IMR-90 (cell line): ENCODE data around the gene PIGN. TPM values are rescaled to one million over a fixed set of nuclear protein-coding genes. Genes with fewer than 3 reads are reported as not detected.

Experiments used
- ATAC-seq: fragments of 200-7000 bp; cut with Tn5 transposase; 2 replicates; pipeline ENCODE4 v1.9.1; 2020; ENCODE audit warnings: low read depth, mild to moderate bottlenecking, moderate library complexity
- BruUV-seq: library from RNA; stranded (reverse); fragments of 400-500 nt; replicated peaks from 2 replicates; lab custom pipeline; 2021; lab: Mats Ljungman, UMichigan
- CTCF ChIA-PET: fragments of 300-600 bp; formaldehyde crosslinking; extraction: SDS; loops from one replicate; lab custom pipeline; 2021; ENCODE audit warnings: antibody characterized with exemption; lab: Yijun Ruan, JAX
- POLR2A ChIA-PET: fragments of 300-600 bp; sonication (Branson Sonifier 250); formaldehyde crosslinking; loops from one replicate; lab custom pipeline; 2022; ENCODE audit warnings: antibody characterized with exemption; ENCODE audit not compliant: unreplicated experiment; lab: Charles Lee
- DNase-seq: peaks from one replicate; pipeline ENCODE4 v3.0.0; 2013
- H2AFZ ChIP-seq: replicated peaks from 2 replicates; pipeline ENCODE3; 2013; ENCODE audit warnings: low read length, mild to moderate bottlenecking; ENCODE audit not compliant: poor library complexity
- H2AK5ac ChIP-seq: 2 replicates; pipeline ENCODE4 v1.6.1; 2013; ENCODE audit warnings: low read depth, low read length, inconsistent platforms
- H2AK9ac ChIP-seq: replicated peaks from 2 replicates; pipeline ENCODE3; 2013; ENCODE audit warnings: mild to moderate bottlenecking, low read depth, low read length, moderate library complexity; ENCODE audit not compliant: poor library complexity
- H2BK120ac ChIP-seq: 2 replicates; pipeline ENCODE4 v1.6.1; 2013; ENCODE audit warnings: low read depth, low read length, inconsistent platforms
- H2BK15ac ChIP-seq: 3 replicates; pipeline ENCODE4 v1.6.1; 2013; ENCODE audit warnings: low read depth, low read length, inconsistent platforms
- H2BK20ac ChIP-seq: 2 replicates; pipeline ENCODE4 v1.6.1; 2013; ENCODE audit warnings: low read depth, mild to moderate bottlenecking, inconsistent platforms, low read length, moderate library complexity
- H2BK5ac ChIP-seq: 2 replicates; pipeline ENCODE4 v1.6.1; 2013; ENCODE audit warnings: mild to moderate bottlenecking, low read depth, low read length, inconsistent platforms; ENCODE audit not compliant: poor library complexity, severe bottlenecking
- H3K14ac ChIP-seq: replicated peaks from 2 replicates; pipeline ENCODE4 v1.6.1; 2013; ENCODE audit warnings: low read depth, low read length, inconsistent platforms
- H3K18ac ChIP-seq: 2 replicates; pipeline ENCODE4 v1.6.1; 2013; ENCODE audit warnings: low read depth, low read length, control low read depth
- H3K23ac ChIP-seq: 2 replicates; pipeline ENCODE4 v1.6.1; 2013; ENCODE audit warnings: low read depth, low read length, inconsistent platforms
- H3K27ac ChIP-seq: 2 replicates; pipeline ENCODE4 v1.5.1; 2013; ENCODE audit warnings: mild to moderate bottlenecking, control low read depth, low read length; ENCODE audit not compliant: insufficient read depth
- H3K27me3 ChIP-seq: 2 replicates; pipeline ENCODE4 v1.6.1; 2013; ENCODE audit warnings: low read length; ENCODE audit not compliant: control insufficient read depth, insufficient read depth
- H3K36me3 ChIP-seq: 2 replicates; pipeline ENCODE4 v1.6.1; 2013; ENCODE audit warnings: low read length, mixed read lengths; ENCODE audit not compliant: control insufficient read depth, insufficient read depth
- H3K4ac ChIP-seq: 2 replicates; pipeline ENCODE4 v1.6.1; 2013; ENCODE audit warnings: low read depth, low read length, inconsistent platforms
- H3K4me1 ChIP-seq: 2 replicates; pipeline ENCODE4 v1.6.1; 2013; ENCODE audit warnings: low read length, mixed read lengths; ENCODE audit not compliant: control insufficient read depth, insufficient read depth
- H3K4me2 ChIP-seq: 2 replicates; pipeline ENCODE4 v1.6.1; 2013; ENCODE audit warnings: low read depth, mild to moderate bottlenecking, control low read depth, low read length, moderate library complexity
- H3K4me3 ChIP-seq: 2 replicates; pipeline ENCODE4 v1.5.1; 2013; ENCODE audit warnings: low read depth, mild to moderate bottlenecking, control low read depth, low read length, moderate library complexity; ENCODE audit not compliant: insufficient read depth
- H3K56ac ChIP-seq: 2 replicates; pipeline ENCODE4 v1.6.1; 2013; ENCODE audit warnings: low read length, inconsistent platforms; ENCODE audit not compliant: insufficient read depth; ENCODE audit errors: extremely low read depth
- H3K79me1 ChIP-seq, 2 experiments: 2 replicates each; pipeline ENCODE4 v1.6.1; 2013; ENCODE audit warnings: low read length in 2 of 2, inconsistent platforms in 1 of 2, low read depth in 1 of 2
- H3K9ac ChIP-seq: 2 replicates; pipeline ENCODE4 v1.6.1; 2013; ENCODE audit warnings: low read depth, low read length, control low read depth
- H3K9me1 ChIP-seq: 2 replicates; pipeline ENCODE4 v1.6.1; 2013; ENCODE audit warnings: low read length, inconsistent platforms; ENCODE audit not compliant: insufficient read depth
- H3K9me3 ChIP-seq: 2 replicates; pipeline ENCODE4 v1.6.1; 2013; ENCODE audit warnings: low read length; ENCODE audit not compliant: control insufficient read depth, insufficient read depth
- H4K20me1 ChIP-seq: 2 replicates; pipeline ENCODE4 v1.6.1; 2013; ENCODE audit warnings: low read length, inconsistent platforms; ENCODE audit not compliant: insufficient read depth
- H4K5ac ChIP-seq: 2 replicates; pipeline ENCODE4 v1.6.1; 2013; ENCODE audit warnings: mild to moderate bottlenecking, low read depth, low read length, control low read depth
- H4K8ac ChIP-seq, 2 experiments: 2 replicates each; pipeline ENCODE4 v1.6.1; 2013; ENCODE audit warnings: low read depth in 2 of 2, low read length in 2 of 2, control low read depth in 1 of 2, inconsistent platforms in 1 of 2
- H4K91ac ChIP-seq: 2 replicates; pipeline ENCODE4 v1.6.1; 2013; ENCODE audit warnings: low read depth, low read length, inconsistent platforms; ENCODE audit not compliant: insufficient read depth
- CEBPB ChIP-seq: IDR thresholded peaks from 2 replicates; pipeline ENCODE4 v1.6.1; 2012; ENCODE audit warnings: low read depth, low read length, improper control_type of control experiment
- NFE2L2 ChIP-seq: fragments of 150-350 bp; IDR thresholded peaks from 2 replicates; pipeline ENCODE4 v1.6.1; 2016; ENCODE audit warnings: low read depth, mild to moderate bottlenecking, low read length
- POLR2A ChIP-seq: IDR thresholded peaks from 2 replicates; pipeline ENCODE4 v1.6.1; 2012; ENCODE audit warnings: mild to moderate bottlenecking, low read depth, low read length
- RAD21 ChIP-seq: IDR thresholded peaks from 2 replicates; pipeline ENCODE4 v1.6.1; 2012; ENCODE audit warnings: low read length, improper control_type of control experiment
- RFX5 ChIP-seq: IDR thresholded peaks from 2 replicates; pipeline ENCODE4 v1.8.0; 2012; ENCODE audit warnings: low read depth, mild to moderate bottlenecking, low read length, moderate library complexity
- WGBS, 2 experiments: methylation state at CpG; one replicate each; pipeline versions ENCODE4 v1.1.5 to v1.1.7; 2013; ENCODE audit warnings: missing lambda C conversion rate in 2 of 2; ENCODE audit not compliant: insufficient read length in 1 of 2; ENCODE audit errors: extremely low coverage in 2 of 2; 5-methylcytosine and 5-hydroxymethylcytosine counted together
- dilution Hi-C: fragments of 300-500 bp; cut with HindIII; formaldehyde crosslinking; loops from one replicate; pipeline ENCODE4 v1.14.3; 2018; ENCODE audit warnings: low sequenced_read_pairs; ENCODE audit not compliant: unreplicated experiment
- in situ Hi-C: fragments of 300-500 bp; cut with MboI; formaldehyde crosslinking; loops from 3 replicates; pipeline ENCODE4 v1.14.3; 2019; ENCODE audit warnings: low sequenced_read_pairs, inconsistent platforms, mixed read lengths
- intact Hi-C: fragments of 100-400 bp; cut with micrococcal nuclease; formaldehyde crosslinking; loops from 2 replicates; pipeline ENCODE4 v1.10.0; 2022
- polyA plus RNA-seq, 3 experiments: library from polyadenylated mRNA; depleted of rRNA; stranded (reverse); fragments of >200 nt; gene quantifications; 2 replicates each; pipeline ENCODE4 v1.2.3, GENCODE V29; 2012; ENCODE audit warnings: low replicate concordance in 1 of 3
- total RNA-seq: library from RNA; depleted of rRNA; stranded (reverse); fragments of >200 nt; gene quantifications from 2 replicates; pipeline ENCODE4 v1.2.3, GENCODE V29; 2012
- TF ChIP-seq, protein P1 (sequence below): fragments of 150-350 bp; IDR thresholded peaks from 2 replicates; pipeline ENCODE4 v1.6.1; 2016; ENCODE audit warnings: low read depth, mild to moderate bottlenecking, low read length, moderate library complexity, borderline replicate concordance

PIGN gene
- total and polyA plus RNA-seq, 2 of the 4 experiments (the other 2 are of a cell fraction), result 9.0 to 17.9 TPM

DNA sequence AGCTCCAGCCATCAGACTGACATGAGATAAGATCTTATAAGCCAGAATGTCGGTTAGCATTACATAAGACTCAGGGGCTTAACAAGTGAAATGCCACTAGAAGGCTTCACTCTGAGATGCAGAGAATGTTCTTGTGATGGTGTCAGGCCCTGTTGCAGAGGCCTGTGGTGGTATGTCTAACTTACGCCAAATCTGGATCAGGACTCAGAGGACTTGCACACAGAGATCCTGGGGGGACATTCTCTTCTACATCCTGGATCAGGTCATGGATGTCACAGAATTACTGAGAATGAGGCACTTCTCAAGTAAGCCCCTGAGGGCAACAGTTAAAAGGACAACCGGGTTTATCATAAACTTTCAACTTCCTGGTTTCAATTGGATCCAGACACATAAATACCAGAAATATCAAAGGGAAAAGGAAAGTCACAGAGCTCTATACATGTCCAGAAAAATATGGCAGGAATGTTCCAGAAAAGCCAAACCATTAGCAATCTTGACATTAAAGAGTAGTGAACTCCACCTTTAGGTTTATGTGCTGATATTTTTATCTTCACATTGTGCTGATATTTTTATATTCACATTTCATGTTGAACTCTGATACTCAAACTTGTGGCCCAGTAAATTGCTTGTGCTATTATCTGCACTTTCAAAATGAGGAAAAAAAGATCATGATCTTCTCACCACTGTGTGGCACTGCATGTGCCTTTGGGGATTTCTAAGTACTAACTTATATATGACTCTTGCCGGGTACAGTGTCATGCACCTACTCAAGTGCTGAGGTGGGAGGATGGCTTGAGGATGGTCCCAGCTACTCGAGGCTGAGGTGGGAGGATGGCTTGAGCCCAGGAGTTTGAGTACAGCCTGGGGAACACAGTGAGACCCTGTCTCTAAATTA, 156.5 kb downstream of the PIGN start:
- H3K4me2 ChIP-seq, result no peak overlapping the region
- intact Hi-C loops, result loop anchor here (10.0 kb wide), 1 partner anchor 446 kb away; no protein-coding TSS in a partner anchor

More for the DNA sequence above, 156.5 kb downstream of the PIGN start:
- Histone ChIP-seq H2AFZ (no peak overlapping the region), H3K9me3 (0 out of 2 replicates have a peak, but pooled peaks cover 2% of the 10 kb centered on the region), H4K5ac (peak overlapping the region; percentile 93; the same call in 1 of the 2 replicates), H3K4me3 (no peak overlapping the region), H3K9me1 (no peaks in the 10 kb centered on the region; the same call in 1 of the 2 replicates), H2BK15ac (0 out of 3 replicates have a peak overlapping the region, but pooled peaks have one; percentile 47), H3K27ac (peak overlapping the region; percentile 37; the same call in 1 of the 2 replicates), H2BK120ac (peak overlapping the region; percentile 41; the same call in 1 of the 2 replicates), H2AK5ac (no peak overlapping the region), H3K18ac (peak overlapping the region; percentile 95), H3K36me3 (no peaks in the 10 kb centered on the region), H3K9ac (no peak overlapping the region), H3K56ac (no peak overlapping the region), H3K4me1 (peaks cover 9% of the 10 kb centered on the region), H3K79me1 (no peaks in the 10 kb centered on the region), H3K23ac (no peak overlapping the region), H3K4ac (peak overlapping the region; percentile 28), H4K8ac (peak overlapping the region in 1 of 2 experiments; percentile 51; a peak in 2 of 4 replicates), H3K27me3 (no peaks in the 10 kb centered on the region), H4K91ac (peak overlapping the region; percentile 19; the same call in 1 of the 2 replicates), H2BK5ac (peak overlapping the region; percentile 9), H2BK20ac (peak overlapping the region; percentile 41), H4K20me1 (no peaks in the 10 kb centered on the region), H3K14ac (peak overlapping the region; percentile 10), H2AK9ac (no peak overlapping the region)
- no TSS peak for BruUV-seq
- no peak for DNase-seq
- in situ Hi-C loops, result no loop called here
- POLR2A ChIA-PET, result no interaction called here
- TF ChIP-seq POLR2A (no peak), RAD21 (no peak), NFE2L2 (no peak), RFX5 (no peak), CEBPB (no peak)
- TF ChIP-seq, protein P1, sequence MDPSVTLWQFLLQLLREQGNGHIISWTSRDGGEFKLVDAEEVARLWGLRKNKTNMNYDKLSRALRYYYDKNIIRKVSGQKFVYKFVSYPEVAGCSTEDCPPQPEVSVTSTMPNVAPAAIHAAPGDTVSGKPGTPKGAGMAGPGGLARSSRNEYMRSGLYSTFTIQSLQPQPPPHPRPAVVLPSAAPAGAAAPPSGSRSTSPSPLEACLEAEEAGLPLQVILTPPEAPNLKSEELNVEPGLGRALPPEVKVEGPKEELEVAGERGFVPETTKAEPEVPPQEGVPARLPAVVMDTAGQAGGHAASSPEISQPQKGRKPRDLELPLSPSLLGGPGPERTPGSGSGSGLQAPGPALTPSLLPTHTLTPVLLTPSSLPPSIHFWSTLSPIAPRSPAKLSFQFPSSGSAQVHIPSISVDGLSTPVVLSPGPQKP, result no peak
- dilution Hi-C loops, result no loop called here
- peak; percentile 65 for ATAC-seq
- CTCF ChIA-PET, result no interaction called here
- WGBS, 2 experiments, result no CpG with 5 or more reads among the region's 5 CpGs
